Hepatocyte (in vitro differentiated cells): ENCODE measurements around the gene ADORA3.

ENCODE experiments used
- EZH2 ChIP-seq: fragments of 200-600 bp; sonication (generic); IDR thresholded peaks from 2 replicates; pipeline ENCODE4 v1.6.1; 2016; ENCODE audit warnings: antibody characterized with exemption, mild to moderate bottlenecking, borderline replicate concordance
- EZH2phosphoT487 ChIP-seq: fragments of 200-600 bp; sonication (generic); IDR thresholded peaks from one replicate; pipeline ENCODE4 v1.6.1; 2018; ENCODE audit warnings: antibody characterized with exemption, mild to moderate bottlenecking, low read depth, moderate library complexity; ENCODE audit not compliant: unreplicated experiment, severe bottlenecking
- TF ChIP-seq, protein P1 (sequence below): fragments of 200-600 bp; sonication (generic); IDR thresholded peaks from 2 replicates; pipeline ENCODE4 v1.5.1; 2016; ENCODE audit warnings: antibody characterized with exemption, mild to moderate bottlenecking; ENCODE audit not compliant: poor library complexity

DNA sequence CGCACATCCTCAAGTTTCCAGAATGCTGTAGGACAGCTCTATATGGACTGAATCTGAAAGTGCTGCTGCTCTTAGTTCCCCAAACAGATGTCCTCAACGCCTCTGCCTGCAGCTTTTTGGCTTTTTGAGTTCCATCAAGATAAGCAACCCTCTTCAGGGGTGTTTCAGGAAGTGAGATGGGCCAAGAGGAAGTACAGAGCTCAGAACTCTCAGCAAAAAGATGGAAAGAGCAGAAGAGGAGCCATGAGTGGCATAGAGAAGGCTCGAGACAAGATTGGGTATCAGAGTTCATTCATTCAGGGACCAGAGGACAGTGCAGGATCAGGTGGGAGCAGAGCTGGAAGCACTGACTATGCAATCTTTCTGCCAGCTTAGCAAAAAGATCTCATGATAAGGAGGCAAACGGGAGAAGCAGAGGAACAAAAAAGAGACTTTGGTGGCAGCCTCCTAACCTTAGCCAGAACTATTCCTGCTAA is at the start of gene ADORA3, which contains the start of gene TMIGD3:
- TF ChIP-seq, protein P1, sequence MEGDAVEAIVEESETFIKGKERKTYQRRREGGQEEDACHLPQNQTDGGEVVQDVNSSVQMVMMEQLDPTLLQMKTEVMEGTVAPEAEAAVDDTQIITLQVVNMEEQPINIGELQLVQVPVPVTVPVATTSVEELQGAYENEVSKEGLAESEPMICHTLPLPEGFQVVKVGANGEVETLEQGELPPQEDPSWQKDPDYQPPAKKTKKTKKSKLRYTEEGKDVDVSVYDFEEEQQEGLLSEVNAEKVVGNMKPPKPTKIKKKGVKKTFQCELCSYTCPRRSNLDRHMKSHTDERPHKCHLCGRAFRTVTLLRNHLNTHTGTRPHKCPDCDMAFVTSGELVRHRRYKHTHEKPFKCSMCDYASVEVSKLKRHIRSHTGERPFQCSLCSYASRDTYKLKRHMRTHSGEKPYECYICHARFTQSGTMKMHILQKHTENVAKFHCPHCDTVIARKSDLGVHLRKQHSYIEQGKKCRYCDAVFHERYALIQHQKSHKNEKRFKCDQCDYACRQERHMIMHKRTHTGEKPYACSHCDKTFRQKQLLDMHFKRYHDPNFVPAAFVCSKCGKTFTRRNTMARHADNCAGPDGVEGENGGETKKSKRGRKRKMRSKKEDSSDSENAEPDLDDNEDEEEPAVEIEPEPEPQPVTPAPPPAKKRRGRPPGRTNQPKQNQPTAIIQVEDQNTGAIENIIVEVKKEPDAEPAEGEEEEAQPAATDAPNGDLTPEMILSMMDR: no peak
- TF ChIP-seq EZH2: no peak
- TF ChIP-seq EZH2phosphoT487: no peak
